ENCODE data around the gene COTL1. TPM values are rescaled to one million over a fixed set of nuclear protein-coding genes. Genes with fewer than 3 reads are reported as not detected.

COTL1 gene
- total and polyA plus RNA-seq, 7 donors = 6.1 to 44.5 (median 9.8) TPM

DNA sequence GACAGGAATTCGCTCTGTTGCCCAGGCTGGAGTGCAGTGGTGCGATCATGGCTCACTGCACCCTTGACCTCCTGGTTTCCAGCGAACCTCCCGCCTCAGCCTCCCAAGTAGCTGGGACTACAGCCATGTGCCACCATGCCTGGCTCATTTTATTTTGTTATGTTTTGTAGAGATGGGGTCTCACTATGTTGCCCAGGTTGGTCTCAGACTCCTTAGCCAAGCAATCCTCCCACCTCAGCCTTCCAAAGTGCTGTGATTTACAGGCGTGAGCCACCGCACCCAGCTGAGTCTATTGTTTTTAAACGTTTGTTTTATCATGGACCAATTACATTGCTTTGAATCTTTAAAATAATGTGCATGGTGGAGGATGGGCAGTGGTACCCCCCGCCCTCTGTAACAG is 28.9 kb downstream of the COTL1 start:
- peaks cover 0 to 6% (median 0%) of the 10 kb centered on the region in 3 donors for H3K27me3 ChIP-seq (ENCODE audit: insufficient read depth in 3 of 3, low read length in 2 of 3)
- peaks cover 2% of the 10 kb centered on the region for H3K4me1 ChIP-seq
- H3K27ac ChIP-seq = no peak overlapping the region
- DNase-seq (peak in 1 of 2 donors; percentile 9), ATAC-seq (no peak)
- intact Hi-C loops (cut with DNase I) = no loop called here
- H3K4me3 ChIP-seq = no peak overlapping the region
- no peaks in the 10 kb centered on the region for H3K9me3 ChIP-seq
- WGBS, 3 donors = 92 to 94% (median 94%) methylated on average over 8 of the region's 8 CpGs
- TF ChIP-seq, protein P1, sequence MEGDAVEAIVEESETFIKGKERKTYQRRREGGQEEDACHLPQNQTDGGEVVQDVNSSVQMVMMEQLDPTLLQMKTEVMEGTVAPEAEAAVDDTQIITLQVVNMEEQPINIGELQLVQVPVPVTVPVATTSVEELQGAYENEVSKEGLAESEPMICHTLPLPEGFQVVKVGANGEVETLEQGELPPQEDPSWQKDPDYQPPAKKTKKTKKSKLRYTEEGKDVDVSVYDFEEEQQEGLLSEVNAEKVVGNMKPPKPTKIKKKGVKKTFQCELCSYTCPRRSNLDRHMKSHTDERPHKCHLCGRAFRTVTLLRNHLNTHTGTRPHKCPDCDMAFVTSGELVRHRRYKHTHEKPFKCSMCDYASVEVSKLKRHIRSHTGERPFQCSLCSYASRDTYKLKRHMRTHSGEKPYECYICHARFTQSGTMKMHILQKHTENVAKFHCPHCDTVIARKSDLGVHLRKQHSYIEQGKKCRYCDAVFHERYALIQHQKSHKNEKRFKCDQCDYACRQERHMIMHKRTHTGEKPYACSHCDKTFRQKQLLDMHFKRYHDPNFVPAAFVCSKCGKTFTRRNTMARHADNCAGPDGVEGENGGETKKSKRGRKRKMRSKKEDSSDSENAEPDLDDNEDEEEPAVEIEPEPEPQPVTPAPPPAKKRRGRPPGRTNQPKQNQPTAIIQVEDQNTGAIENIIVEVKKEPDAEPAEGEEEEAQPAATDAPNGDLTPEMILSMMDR (IDR thresholded peaks at IDR 0.05) = no peak
- no peaks in the 10 kb centered on the region for H3K36me3 ChIP-seq (ENCODE audit: insufficient read depth in 1 of 2, low read depth in 1 of 2)

DNA sequence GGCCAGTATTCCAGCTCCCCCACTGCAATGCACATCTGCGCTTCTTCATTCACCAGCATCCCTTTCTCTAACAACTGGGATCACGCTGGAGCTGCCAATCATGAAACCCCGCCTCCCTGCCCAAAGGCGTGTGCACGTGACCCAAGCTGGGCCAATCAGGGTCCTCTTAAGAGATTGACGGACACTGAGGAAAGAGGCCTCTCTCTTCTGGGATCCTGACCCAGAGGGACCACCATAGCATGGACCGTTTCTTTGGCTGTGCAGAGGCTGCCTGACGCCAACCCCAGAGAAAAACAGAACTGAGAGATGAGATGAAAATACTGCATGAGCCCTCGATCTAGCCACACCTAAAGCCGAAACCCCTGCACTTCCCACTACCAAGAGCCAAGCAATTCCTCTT is 32.0 kb downstream of the COTL1 start:
- Histone ChIP-seq H3K27ac (no peak overlapping the region), H3K4me1 (peaks cover 6% of the 10 kb centered on the region), H3K4me3 (no peak overlapping the region), H3K9me3 (no peaks in the 10 kb centered on the region), H3K36me3 (ENCODE audit: insufficient read depth in 1 of 2, low read depth in 1 of 2) (no peaks in the 10 kb centered on the region), H3K27me3 (ENCODE audit: insufficient read depth in 3 of 3, low read length in 2 of 3) (peaks cover 0 to 11% (median 0%) of the 10 kb centered on the region in 3 donors)
- intact Hi-C loops (cut with DNase I) = no loop called here
- DNase-seq = peak in 1 of 2 donors; percentile 59
- TF ChIP-seq, protein P1 (IDR thresholded peaks at IDR 0.05) = no peak
- peak; percentile 40 to 75 (median 72) for ATAC-seq
- 42 to 65% (median 43%) methylated on average over 10 of the region's 10 CpGs for WGBS, 3 donors

DNA sequence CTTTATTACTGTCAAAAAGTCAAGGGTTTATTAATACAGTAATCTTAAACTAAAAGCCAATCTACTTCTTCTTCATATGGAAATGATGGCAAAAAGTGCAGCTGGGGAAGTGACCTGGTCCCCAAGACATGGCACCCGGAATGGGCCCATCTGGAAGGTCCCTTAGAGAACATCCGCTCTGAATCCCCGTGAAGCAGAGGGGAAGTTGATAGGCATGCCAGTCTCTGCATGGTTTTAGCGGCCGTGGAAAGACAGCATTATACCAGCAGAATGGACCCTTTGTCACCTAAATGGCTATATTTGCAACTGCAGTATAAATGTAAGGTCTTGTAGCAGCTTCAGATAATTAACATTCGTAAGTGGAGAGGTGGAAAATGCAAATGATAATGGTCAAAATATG is 32.4 kb downstream of the COTL1 start:
- DNase-seq (peak in 1 of 2 donors; percentile 10), ATAC-seq (no peak)
- intact Hi-C loops (cut with DNase I) = no loop called here
- Histone ChIP-seq H3K27ac (no peak overlapping the region), H3K4me3 (no peak overlapping the region), H3K36me3 (ENCODE audit: insufficient read depth in 1 of 2, low read depth in 1 of 2) (no peaks in the 10 kb centered on the region), H3K4me1 (peaks cover 6% of the 10 kb centered on the region), H3K9me3 (no peaks in the 10 kb centered on the region), H3K27me3 (ENCODE audit: insufficient read depth in 3 of 3, low read length in 2 of 3) (peaks cover 0 to 11% (median 0%) of the 10 kb centered on the region in 3 donors)
- WGBS, 3 donors = 25 to 28% (median 25%) methylated on average over 6 of the region's 6 CpGs
- TF ChIP-seq, protein P1 (IDR thresholded peaks at IDR 0.05) = no peak

DNA sequence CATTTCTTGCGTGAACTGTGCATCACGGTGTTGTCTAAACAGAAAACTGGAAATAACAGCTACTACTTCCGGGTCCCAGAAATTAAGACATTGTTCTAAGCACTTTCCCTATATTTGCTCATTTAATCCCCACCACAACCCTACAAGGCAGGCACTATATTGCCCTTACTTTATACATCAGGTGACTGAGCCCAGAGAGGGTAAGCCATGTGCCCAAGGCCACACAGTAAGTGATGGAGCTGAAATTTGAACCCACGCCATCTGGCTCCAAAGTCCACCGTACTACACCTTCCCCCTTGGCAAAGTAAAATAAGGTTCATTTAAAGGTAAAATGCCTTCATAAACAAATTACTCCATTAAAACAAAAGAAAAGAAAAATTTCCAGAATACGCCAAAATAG is 33.2 kb downstream of the COTL1 start:
- Histone ChIP-seq H3K9me3 (no peaks in the 10 kb centered on the region), H3K27me3 (ENCODE audit: insufficient read depth in 3 of 3, low read length in 2 of 3) (peaks cover 0 to 11% (median 0%) of the 10 kb centered on the region in 3 donors), H3K27ac (no peak overlapping the region), H3K36me3 (ENCODE audit: insufficient read depth in 1 of 2, low read depth in 1 of 2) (no peaks in the 10 kb centered on the region), H3K4me1 (peaks cover 6% of the 10 kb centered on the region), H3K4me3 (no peak overlapping the region)
- TF ChIP-seq, protein P1 (IDR thresholded peaks at IDR 0.05) = no peak
- ATAC-seq (no peak), DNase-seq (no peak)
- intact Hi-C loops (cut with DNase I) = no loop called here
- WGBS, 3 donors = 78 to 86% (median 80%) methylated on average over 6 of the region's 6 CpGs

DNA sequence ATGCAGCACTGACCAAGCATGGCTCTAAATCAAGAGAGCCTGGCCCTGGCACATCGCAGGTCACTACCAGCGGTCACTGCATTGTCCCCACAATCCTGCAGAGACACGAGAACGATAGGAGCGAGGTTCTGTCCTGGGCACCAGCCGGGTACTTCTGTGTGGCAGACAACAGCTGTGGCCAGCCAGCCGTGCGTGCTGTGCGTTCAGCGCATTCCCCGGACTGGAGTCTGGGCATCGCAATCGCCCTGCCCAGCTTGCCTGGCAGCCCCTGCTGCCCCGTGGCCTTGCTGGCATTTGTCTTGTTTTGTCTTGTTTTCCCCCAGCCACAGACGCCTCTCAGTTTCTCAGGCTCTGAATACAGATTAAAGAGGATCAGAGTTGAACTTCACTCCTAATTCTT is 33.9 kb downstream of the COTL1 start:
- no peak overlapping the region for H3K4me3 ChIP-seq
- ATAC-seq (peak in 1 of 4 donors; percentile 34), DNase-seq (peak in 1 of 2 donors; percentile 23)
- H3K36me3 ChIP-seq (ENCODE audit: insufficient read depth in 1 of 2, low read depth in 1 of 2) = no peaks in the 10 kb centered on the region
- no peak overlapping the region for H3K27ac ChIP-seq
- intact Hi-C loops (cut with DNase I) = no loop called here
- 23 to 39% (median 32%) methylated on average over 15 of the region's 15 CpGs for WGBS, 3 donors
- H3K27me3 ChIP-seq (ENCODE audit: insufficient read depth in 3 of 3, low read length in 2 of 3) = peaks cover 0 to 11% (median 0%) of the 10 kb centered on the region in 3 donors
- H3K9me3 ChIP-seq = no peaks in the 10 kb centered on the region
- TF ChIP-seq, protein P1 (IDR thresholded peaks at IDR 0.05) = no peak
- H3K4me1 ChIP-seq = peaks cover 6% of the 10 kb centered on the region
